Pancreas (tissue), 10 donors: ENCODE measurements around the gene DERL3. TPM values are rescaled to one million over a fixed set of nuclear protein-coding genes. Genes with fewer than 3 reads are reported as not detected.
"Not testable (repeated sequence)": the region's sequence is repeated elsewhere in the genome, so short reads cannot be mapped to it uniquely, and the experiment has no call there.

ENCODE experiments used
- ATAC-seq, 4 donors: fragments of 200-7000 bp; cut with Tn5 transposase; one replicate each; pipeline versions ENCODE4 v1.8.0 to v1.9.1; 2020; ENCODE audit warnings: mild to moderate bottlenecking in 4 of 4, moderate library complexity in 4 of 4
- DNase-seq, 6 donors: peaks; one replicate each; pipeline ENCODE4 v3.0.0-alpha.2; 2020
- FAIRE-seq: peaks from 2 replicates; lab custom pipeline; 2012; peaks lifted over from hg19 to GRCh38; lab: Jason Lieb, UNC
- H3K27ac ChIP-seq, 4 donors: fragments of 200-600 bp; sonication (generic); 1 replicate in 3 of 4; 2 replicates in 1 of 4; pipeline versions ENCODE4 v1.5.0 to v1.8.0; 2020
- H3K27me3 ChIP-seq, 4 donors: fragments of 200-600 bp; one replicate each; pipeline ENCODE4 v1.8.0; 2021
- H3K36me3 ChIP-seq, 3 donors: fragments of 200-600 bp; sonication (generic) in 1 of 3; one replicate each; pipeline versions ENCODE4 v1.5.0 to v1.8.0; 2020 to 2021
- H3K4me1 ChIP-seq, 3 donors: fragments of 200-600 bp; one replicate each; pipeline ENCODE4 v1.8.0; 2021
- H3K4me3 ChIP-seq, 4 donors: fragments of 200-600 bp; sonication (generic) in 2 of 4; one replicate each; pipeline versions ENCODE4 v1.5.0 to v1.8.0; 2020 to 2021
- H3K9me3 ChIP-seq, 4 donors: fragments of 200-600 bp; one replicate each; pipeline ENCODE4 v1.8.0; 2021
- WGBS, 2 donors: extraction: QIAGEN DNeasy Blood & Tissue Kit; methylation state at CpG; one replicate each; pipeline ENCODE4 v1.1.7; 2013; 5-methylcytosine and 5-hydroxymethylcytosine counted together
- intact Hi-C, 3 donors: fragments of 100-400 bp; cut with DNase I; formaldehyde crosslinking; loops; one replicate each; pipeline versions ENCODE4 v1.11.1 to v1.14.2; 2022
- polyA plus RNA-seq, 2 donors: library from polyadenylated mRNA; stranded (reverse); fragments of 200-250 nt; gene quantifications; one replicate each; pipeline ENCODE4 v1.2.3, GENCODE V29; 2013
- total RNA-seq, 6 donors: library from RNA; stranded (reverse); fragmentation: NEBNext Ultra II Directional in 4 of 6; extraction: Animal tissue kit (Norgen Biotek cat#: 25700) in 4 of 6; gene quantifications; one replicate each; pipeline versions ENCODE4 v1.2.1 to v1.2.4, GENCODE V29; 2021 to 2023
- TF ChIP-seq, protein P1 (sequence below), 4 donors: fragments of 200-600 bp; sonication (generic) in 3 of 4; IDR thresholded peaks; one replicate each; pipeline versions ENCODE4 v1.5.0 to v1.8.0; 2021; ENCODE audit warnings: antibody characterized with exemption in 4 of 4
- donor health status: healthy with polysubstance abuse.
- donor health status: DM: no; HTN: no; CAD: no; lungs with moderate emphysema.
- donor health status: DM: no; HTN: no; CAD: no.
- donor health status: control.
- donor health status: control.
- donor health status: Bipolar disorder and iron deficiency.
- donor health status: DM: yes; HTN: yes; CAD: no.
- donor health status: DM: no; HTN: no; CAD: no.
- donor health status: DM: no; HTN: no; CAD: no.
- donor health status: DM: yes; HTN: yes; CAD: no.

DERL3 gene
- total and polyA plus RNA-seq, 8 donors = 13.0 to 26.5 (median 19.6) TPM

DNA sequence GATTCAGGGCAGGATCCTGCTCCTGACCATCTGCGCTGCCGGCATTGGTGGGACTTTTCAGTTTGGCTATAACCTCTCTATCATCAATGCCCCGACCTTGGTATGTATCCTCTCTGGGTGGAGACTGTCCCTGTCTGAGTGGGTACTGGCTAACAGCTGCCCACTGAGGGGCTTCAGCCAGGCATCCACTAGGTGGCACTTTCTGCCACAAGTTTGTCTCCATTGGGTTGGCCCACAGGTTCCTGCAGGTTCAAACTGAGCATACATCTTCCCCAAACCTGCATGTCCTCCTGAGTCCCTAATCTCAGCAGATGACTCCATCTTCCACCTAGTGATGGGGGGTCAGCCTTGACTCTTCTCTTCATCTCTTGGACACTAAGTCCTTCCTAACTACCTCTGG is 23.3 kb upstream of the DERL3 start:
- DNase-seq (peak in 1 of 6 donors; percentile 60), ATAC-seq (no peak), FAIRE-seq (no peak)
- Histone ChIP-seq H3K4me1 (no peaks in the 10 kb centered on the region), H3K36me3 (no peaks in the 10 kb centered on the region), H3K9me3 (no peaks in the 10 kb centered on the region), H3K4me3 (no peak overlapping the region), H3K27me3 (no peaks in the 10 kb centered on the region), H3K27ac (no peak overlapping the region)
- intact Hi-C loops = no loop called here
- 67 to 80% methylated on average over 3 of the region's 3 CpGs for WGBS, 2 donors
- TF ChIP-seq, protein P1, sequence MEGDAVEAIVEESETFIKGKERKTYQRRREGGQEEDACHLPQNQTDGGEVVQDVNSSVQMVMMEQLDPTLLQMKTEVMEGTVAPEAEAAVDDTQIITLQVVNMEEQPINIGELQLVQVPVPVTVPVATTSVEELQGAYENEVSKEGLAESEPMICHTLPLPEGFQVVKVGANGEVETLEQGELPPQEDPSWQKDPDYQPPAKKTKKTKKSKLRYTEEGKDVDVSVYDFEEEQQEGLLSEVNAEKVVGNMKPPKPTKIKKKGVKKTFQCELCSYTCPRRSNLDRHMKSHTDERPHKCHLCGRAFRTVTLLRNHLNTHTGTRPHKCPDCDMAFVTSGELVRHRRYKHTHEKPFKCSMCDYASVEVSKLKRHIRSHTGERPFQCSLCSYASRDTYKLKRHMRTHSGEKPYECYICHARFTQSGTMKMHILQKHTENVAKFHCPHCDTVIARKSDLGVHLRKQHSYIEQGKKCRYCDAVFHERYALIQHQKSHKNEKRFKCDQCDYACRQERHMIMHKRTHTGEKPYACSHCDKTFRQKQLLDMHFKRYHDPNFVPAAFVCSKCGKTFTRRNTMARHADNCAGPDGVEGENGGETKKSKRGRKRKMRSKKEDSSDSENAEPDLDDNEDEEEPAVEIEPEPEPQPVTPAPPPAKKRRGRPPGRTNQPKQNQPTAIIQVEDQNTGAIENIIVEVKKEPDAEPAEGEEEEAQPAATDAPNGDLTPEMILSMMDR (IDR thresholded peaks at IDR 0.05) = peak in 3 of 4 donors; percentile 16 to 20 (median 19)

DNA sequence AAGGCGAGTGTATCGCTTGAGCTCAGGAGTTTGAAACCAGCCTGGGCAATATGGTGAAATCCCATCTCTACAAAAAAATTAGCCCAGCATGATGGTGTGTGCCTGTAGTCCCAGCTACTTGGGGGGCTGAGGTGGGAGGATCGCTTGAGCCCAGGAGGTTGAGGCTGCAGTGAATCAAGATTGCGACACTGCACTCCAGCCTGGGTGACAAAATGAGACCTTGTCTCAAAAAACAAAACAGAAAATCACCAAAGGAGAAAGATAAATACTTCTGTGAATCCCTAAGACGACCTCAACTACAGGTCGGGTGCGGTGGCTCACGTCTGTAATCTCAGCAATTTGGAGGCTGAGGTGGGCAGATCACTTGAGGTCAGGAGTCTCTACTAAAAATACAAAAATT is 21.4 kb upstream of the DERL3 start:
- FAIRE-seq, intact Hi-C loops, H3K36me3 ChIP-seq, H3K27ac ChIP-seq, H3K27me3 ChIP-seq, H3K9me3 ChIP-seq, H3K4me3 ChIP-seq, H3K4me1 ChIP-seq, ATAC-seq: not testable (repeated sequence)
- WGBS, 2 donors = 90 to 95% methylated on average over 8 of the region's 8 CpGs
- peak in 1 of 6 donors; percentile 4 for DNase-seq

DNA sequence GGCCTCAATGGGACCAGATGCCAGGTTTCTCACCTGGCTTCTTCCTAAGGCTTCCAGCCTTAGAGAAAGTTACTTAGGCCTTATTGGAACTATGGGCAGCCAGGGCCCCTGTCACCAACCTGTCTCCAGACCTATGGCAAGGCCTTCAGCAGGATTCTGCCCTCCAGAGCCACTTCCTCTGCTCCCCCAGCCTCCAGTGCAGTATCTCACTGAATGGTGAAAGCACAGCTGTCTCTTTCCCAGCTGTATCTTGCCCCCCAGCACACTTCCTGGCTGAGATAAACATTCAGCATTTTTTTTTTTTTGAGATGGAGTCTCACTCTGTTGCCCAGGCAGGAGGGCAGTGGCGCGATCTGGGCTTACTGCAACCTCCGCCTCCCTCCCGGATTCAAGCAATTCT is 20.4 kb upstream of the DERL3 start:
- intact Hi-C loops = no loop called here
- Histone ChIP-seq H3K4me1 (peaks cover 0 to 4% (median 0%) of the 10 kb centered on the region in 3 donors), H3K4me3 (peak overlapping the region in 2 of 4 donors; percentile 58 to 79), H3K9me3 (no peaks in the 10 kb centered on the region), H3K36me3 (no peaks in the 10 kb centered on the region), H3K27ac (peak overlapping the region in 2 of 4 donors; percentile 42 to 43), H3K27me3 (no peaks in the 10 kb centered on the region)
- TF ChIP-seq, protein P1 (IDR thresholded peaks at IDR 0.05) = no peak
- FAIRE-seq = no peak
- peak in 3 of 6 donors; percentile 36 to 58 (median 40) for DNase-seq
- 29 to 51% methylated on average over 4 of the region's 4 CpGs for WGBS, 2 donors
- peak in 3 of 4 donors; percentile 1 to 10 (median 8) for ATAC-seq

DNA sequence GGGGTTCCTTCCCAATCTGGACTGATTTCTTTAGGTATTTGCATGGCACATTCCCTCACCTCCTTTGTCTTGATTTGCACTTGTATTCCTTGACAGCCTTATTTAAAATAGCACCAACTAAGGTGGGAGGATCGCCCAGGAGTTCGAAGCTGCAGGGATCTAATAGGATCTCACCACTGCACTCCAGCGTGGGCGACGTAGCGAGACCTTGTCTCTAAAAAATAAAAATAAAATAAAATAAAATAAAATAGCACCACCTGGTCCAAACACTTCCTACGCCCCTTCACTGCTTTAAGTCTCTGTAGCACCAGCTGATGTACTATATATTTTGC is 19.6 kb upstream of the DERL3 start:
- ATAC-seq (no peak), DNase-seq (no peak), FAIRE-seq (no peak)
- Histone ChIP-seq H3K27me3 (no peaks in the 10 kb centered on the region), H3K4me3 (peak overlapping the region in 3 of 4 donors; percentile 52 to 79 (median 58)), H3K27ac (peak overlapping the region in 3 of 4 donors; percentile 79 to 88 (median 82)), H3K4me1 (peaks cover 0 to 4% (median 0%) of the 10 kb centered on the region in 3 donors), H3K36me3 (no peaks in the 10 kb centered on the region), H3K9me3 (no peaks in the 10 kb centered on the region)
- TF ChIP-seq, protein P1 (IDR thresholded peaks at IDR 0.05) = no peak
- intact Hi-C loops = no loop called here
- 22 to 30% methylated on average over 7 of the region's 7 CpGs for WGBS, 2 donors

DNA sequence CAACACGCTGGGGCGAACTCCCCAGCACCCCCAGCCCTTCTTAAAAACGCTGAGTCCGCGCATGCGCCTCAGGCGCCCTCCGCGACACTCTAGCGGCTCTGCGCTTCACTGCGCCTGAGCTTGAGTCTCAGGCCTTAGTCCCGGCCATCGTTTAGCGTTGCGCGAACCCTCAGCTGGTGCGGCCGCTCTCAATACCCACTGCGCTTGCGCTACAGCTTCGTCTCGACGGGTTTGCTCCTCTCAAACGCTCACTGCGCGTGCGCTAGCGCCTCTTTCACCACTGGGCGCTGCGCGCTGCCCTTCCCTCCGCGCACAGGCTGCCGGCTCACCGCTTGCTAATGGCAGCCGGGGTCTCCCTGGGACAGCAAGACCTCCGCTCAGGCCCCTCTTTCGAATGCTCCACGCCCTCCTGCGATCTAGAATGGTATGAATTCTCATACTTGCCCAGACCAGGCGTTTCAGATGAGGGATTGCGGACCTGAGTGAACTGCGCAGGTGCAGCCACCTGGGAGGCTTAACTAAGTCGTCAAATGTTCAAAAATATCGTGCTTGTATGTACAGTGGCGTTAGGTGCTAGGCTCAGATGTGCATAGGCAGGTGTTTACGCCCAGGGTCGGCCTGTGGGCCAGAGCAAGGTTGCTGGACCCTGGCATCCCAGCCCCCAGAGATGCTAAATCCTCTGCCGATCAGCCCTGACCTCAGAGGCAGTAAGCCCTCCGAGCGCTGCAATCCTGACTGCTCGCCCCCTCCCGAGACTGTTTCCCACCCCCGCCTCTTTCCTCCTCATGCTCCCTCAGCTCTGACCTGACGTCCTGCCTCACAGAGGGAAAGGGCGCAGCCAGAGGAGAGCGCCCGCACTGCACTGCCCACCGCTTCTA is 19.0 kb upstream of the DERL3 start, which contains the start of gene SLC2A11:
TSS of gene SLC2A11 (plus strand) at position 270 of the 878 bp plus-strand sequence. CDS start at position 395, 125 bp downstream.
- WGBS, 2 donors = 1% methylated on average over 59 to 60 of the region's 60 CpGs
- Histone ChIP-seq H3K27ac (peak within 1 kb of the TSS; percentile 79 to 88 (median 85)), H3K9me3 (no peaks in the 10 kb centered on the region), H3K27me3 (no peaks in the 10 kb centered on the region), H3K4me1 (peaks cover 0 to 4% (median 0%) of the 10 kb centered on the region in 3 donors), H3K4me3 (peak within 1 kb of the TSS; percentile 52 to 79 (median 64)), H3K36me3 (no peaks in the 10 kb centered on the region)
- FAIRE-seq = no peak
- intact Hi-C loops = no loop called here
- TF ChIP-seq, protein P1 (IDR thresholded peaks at IDR 0.05) = peak in 2 of 4 donors; percentile 19 to 39
- peak; percentile 96 to 100 (median 97) for DNase-seq
- ATAC-seq = peak; percentile 90 to 96 (median 94)
